CD14-positive monocyte (primary cell): ENCODE measurements around the gene RUNDC1. TPM values are rescaled to one million over a fixed set of nuclear protein-coding genes. Genes with fewer than 3 reads are reported as not detected.

Source experiments
- DNase-seq, 3 donors: peaks; one replicate each; pipeline ENCODE4 v3.0.0-alpha.2; 2011 to 2022
- H2AFZ ChIP-seq: 2 replicates; pipeline ENCODE4 v1.6.0; 2012; ENCODE audit warnings: mild to moderate bottlenecking, low read depth, low read length, inconsistent platforms; ENCODE audit not compliant: insufficient read depth, poor library complexity, severe bottlenecking
- H3K27ac ChIP-seq, 2 donors: 1 replicate in 1 of 2; 2 replicates in 1 of 2; pipeline ENCODE4 v1.5.1; 2012 to 2013; ENCODE audit warnings: low read length in 2 of 2, control low read depth in 1 of 2, inconsistent platforms in 1 of 2, low read depth in 1 of 2, mild to moderate bottlenecking in 1 of 2
- H3K27me3 ChIP-seq, 2 donors: one replicate each; pipeline versions ENCODE4 v1.6.0 to v1.6.1; 2011 to 2013; ENCODE audit warnings: low read length in 2 of 2; ENCODE audit not compliant: control insufficient read depth in 2 of 2, insufficient read depth in 2 of 2
- H3K36me3 ChIP-seq, 2 donors: replicated peaks in 1 of 2; 1 replicate in 1 of 2; 2 replicates in 1 of 2; pipeline versions ENCODE4 v1.5.1 to v1.6.1; 2012 to 2013; ENCODE audit warnings: low read length in 2 of 2, control low read depth in 1 of 2, inconsistent platforms in 1 of 2, mild to moderate bottlenecking in 1 of 2; ENCODE audit not compliant: insufficient read depth in 2 of 2, control insufficient read depth in 1 of 2
- H3K4me1 ChIP-seq, 2 donors: 1 replicate in 1 of 2; 2 replicates in 1 of 2; pipeline versions ENCODE4 v1.5.1 to v1.6.1; 2012 to 2013; ENCODE audit warnings: low read length in 2 of 2, control low read depth in 1 of 2, inconsistent platforms in 1 of 2, mild to moderate bottlenecking in 1 of 2, moderate library complexity in 1 of 2; ENCODE audit not compliant: insufficient read depth in 2 of 2, control insufficient read depth in 1 of 2
- H3K4me2 ChIP-seq: replicated peaks from 2 replicates; pipeline ENCODE3; 2012; ENCODE audit warnings: low read length, moderate library complexity, mild to moderate bottlenecking; ENCODE audit not compliant: poor library complexity, severe bottlenecking; ENCODE audit errors: extremely low read depth
- H3K4me3 ChIP-seq, 3 experiments: fragments of 200-600 bp in 1 of 3; sonication (generic) in 1 of 3; replicated peaks in 1 of 3; 1 replicate in 2 of 3; 2 replicates in 1 of 3; pipeline ENCODE4 v1.5.1; 2011 to 2013; ENCODE audit warnings: low read length in 3 of 3, mild to moderate bottlenecking in 3 of 3, control low read depth in 2 of 3, low read depth in 2 of 3, inconsistent platforms in 1 of 3, moderate library complexity in 1 of 3
- H3K79me2 ChIP-seq: 2 replicates; pipeline ENCODE4 v1.6.0; 2012; ENCODE audit warnings: mild to moderate bottlenecking, control low read depth, inconsistent platforms, low read length, moderate library complexity; ENCODE audit not compliant: insufficient read depth
- H3K9ac ChIP-seq: 2 replicates; pipeline ENCODE4 v1.6.0; 2017; ENCODE audit warnings: low read length, mild to moderate bottlenecking; ENCODE audit not compliant: insufficient read depth, poor library complexity, severe bottlenecking
- H3K9me3 ChIP-seq, 2 donors: replicated peaks in 1 of 2; 1 replicate in 1 of 2; 2 replicates in 1 of 2; pipeline versions ENCODE4 v1.5.1 to v1.6.1; 2012 to 2013; ENCODE audit warnings: low read length in 2 of 2, control low read depth in 1 of 2; ENCODE audit not compliant: control insufficient read depth in 1 of 2, insufficient read depth in 1 of 2
- H4K20me1 ChIP-seq: 2 replicates; pipeline ENCODE4 v1.6.0; 2012; ENCODE audit warnings: mild to moderate bottlenecking, low read length, control low read depth, moderate library complexity; ENCODE audit not compliant: insufficient read depth
- H3K27ac Mint-ChIP-seq, 7 donors: one replicate each; pipeline ENCODE4 v1.8.0; 2020; ENCODE audit warnings: mild to moderate bottlenecking in 7 of 7, mixed read lengths in 7 of 7, moderate library complexity in 6 of 7, inconsistent platforms in 2 of 7
- H3K27me3 Mint-ChIP-seq, 3 donors: one replicate each; pipeline ENCODE4 v1.8.0; 2021 to 2022; ENCODE audit warnings: low read depth in 3 of 3, mild to moderate bottlenecking in 3 of 3, mixed read lengths in 3 of 3, moderate library complexity in 3 of 3, inconsistent platforms in 1 of 3
- H3K36me3 Mint-ChIP-seq, 2 donors: one replicate each; pipeline ENCODE4 v1.8.0; 2020; ENCODE audit warnings: mixed read lengths in 2 of 2, inconsistent platforms in 1 of 2, mild to moderate bottlenecking in 1 of 2
- H3K4me1 Mint-ChIP-seq: one replicate; pipeline ENCODE4 v1.8.0; 2020; ENCODE audit warnings: mild to moderate bottlenecking, mixed read lengths
- H3K4me3 Mint-ChIP-seq, 2 donors: one replicate each; pipeline ENCODE4 v1.8.0; 2020; ENCODE audit warnings: mild to moderate bottlenecking in 2 of 2, mixed read lengths in 2 of 2, moderate library complexity in 1 of 2
- H3K9me3 Mint-ChIP-seq, 7 donors: one replicate each; pipeline ENCODE4 v1.8.0; 2020 to 2022; ENCODE audit warnings: mixed read lengths in 7 of 7, mild to moderate bottlenecking in 6 of 7, moderate library complexity in 6 of 7, inconsistent platforms in 2 of 7
- CTCF ChIP-seq: fragments of 200-600 bp; IDR thresholded peaks from one replicate; pipeline ENCODE4 v1.8.0; 2022; ENCODE audit warnings: antibody characterized with exemption, mild to moderate bottlenecking
- whole genome bisulfite sequencing: methylation state at CpG from one replicate; pipeline ENCODE4 v1.1.5; 2013; ENCODE audit warnings: missing lambda C conversion rate; ENCODE audit not compliant: insufficient coverage; 5-methylcytosine and 5-hydroxymethylcytosine counted together
- intact Hi-C, 2 donors: fragments of 100-400 bp; cut with micrococcal nuclease; formaldehyde crosslinking; loops; one replicate each; pipeline versions ENCODE4 v1.15.0 to v1.15.1; 2023
- polyA plus RNA-seq, 3 donors: library from polyadenylated mRNA; depleted of rRNA in 1 of 3; unstranded in 2 of 3; stranded (reverse) in 1 of 3; fragments of 300-500 nt in 2 of 3; fragments of >200 nt in 1 of 3; fragmentation: Illumina TruSeq in 2 of 3; gene quantifications; 1 replicate in 2 of 3; 2 replicates in 1 of 3; pipeline ENCODE4 v1.2.3, GENCODE V29; 2012 to 2021

The RUNDC1 gene
- polyA plus RNA-seq, 3 donors = 7.5 to 10.3 (median 9.9) TPM

- Histone ChIP-seq H3K27ac (no peak overlapping the region), H2AFZ (no peak overlapping the region), H3K79me2 (peaks cover 31% of the 10 kb centered on the region), H4K20me1 (peaks cover 21% of the 10 kb centered on the region), H3K4me1 (peaks cover 30 to 35% of the 10 kb centered on the region in 2 donors), H3K9ac (no peak overlapping the region), H3K4me2 (no peak overlapping the region), H3K4me3 (no peak overlapping the region), H3K36me3 (peaks cover 34 to 48% of the 10 kb centered on the region in 2 donors), H3K27me3 (no peaks in the 10 kb centered on the region), H3K9me3 (no peaks in the 10 kb centered on the region)
- no peak for TF ChIP-seq CTCF
- Mint-ChIP-seq H3K9me3 (no peaks in the 10 kb centered on the region), H3K27me3 (no peaks in the 10 kb centered on the region), H3K27ac (peak overlapping the region in 1 of 7 donors; percentile 21), H3K4me1 (peaks cover 51% of the 10 kb centered on the region), H3K36me3 (peaks cover 46 to 51% of the 10 kb centered on the region in 2 donors), H3K4me3 (no peak overlapping the region)
- intact Hi-C loops = loop anchor here in 1 of 2 donors (10.0 kb wide), 1 partner anchor 114 kb away; the partner anchor contains the start of gene BRCA1
- 100% methylated on average over 3 of the region's 5 CpGs for WGBS
- DNase-seq = no peak
Observed at GRCh38 chr17:43010667-43011308, 30.4 kb downstream of the RUNDC1 start.

GRCh38 chr17:43011728-43012472, 31.5 kb downstream of the RUNDC1 start:
- H4K20me1 ChIP-seq = peaks cover 21% of the 10 kb centered on the region
- Mint-ChIP-seq H3K4me1 (peaks cover 48% of the 10 kb centered on the region), H3K9me3 (no peaks in the 10 kb centered on the region), H3K27ac (peak overlapping the region in 2 of 7 donors; percentile 16 to 18), H3K36me3 (peaks cover 54 to 60% of the 10 kb centered on the region in 2 donors), H3K27me3 (no peaks in the 10 kb centered on the region), H3K4me3 (no peak overlapping the region)
- H3K9me3 ChIP-seq = no peaks in the 10 kb centered on the region
- H3K9ac ChIP-seq = no peak overlapping the region
- WGBS = 94% methylated on average over 10 of the region's 15 CpGs
- H3K27ac ChIP-seq = no peak overlapping the region
- no peaks in the 10 kb centered on the region for H3K27me3 ChIP-seq
- peaks cover 26% of the 10 kb centered on the region in 2 donors for H3K4me1 ChIP-seq
- intact Hi-C loops = loop anchor here in 1 of 2 donors (10.0 kb wide), 1 partner anchor 113 kb away; the partner anchor contains the start of gene BRCA1
- peaks cover 28% of the 10 kb centered on the region for H3K79me2 ChIP-seq
- peaks cover 39 to 55% of the 10 kb centered on the region in 2 donors for H3K36me3 ChIP-seq
- no peak overlapping the region for H2AFZ ChIP-seq
- no peak overlapping the region for H3K4me2 ChIP-seq
- no peak for TF ChIP-seq CTCF
- DNase-seq = no peak
- no peak overlapping the region for H3K4me3 ChIP-seq
